HCT116 (cell line): ENCODE measurements around the gene HNRNPU. TPM values are rescaled to one million over a fixed set of nuclear protein-coding genes. Genes with fewer than 3 reads are reported as not detected.

ENCODE experiments used
- ATAC-seq: fragments of 200-7000 bp; cut with Tn5 transposase; 2 replicates; pipeline ENCODE4 v1.9.1; 2020; ENCODE audit warnings: mild to moderate bottlenecking, moderate library complexity
- BruUV-seq: library from RNA; stranded (reverse); fragments of 400-500 nt; replicated peaks from 2 replicates; lab custom pipeline; 2021; lab: Mats Ljungman, UMichigan
- CTCF ChIA-PET: fragments of 300-600 bp; sonication (Branson Sonifier 250); formaldehyde crosslinking; loops from one replicate; lab custom pipeline; 2021; ENCODE audit warnings: antibody characterized with exemption; lab: Charles Lee
- POLR2A ChIA-PET: fragments of 300-600, 350-600 bp; sonication (Branson Sonifier 250); formaldehyde crosslinking; loops from one replicate; lab custom pipeline; 2021; ENCODE audit warnings: antibody characterized with exemption; lab: Charles Lee
- RAD21 ChIA-PET, 2 experiments: fragments of 300-600 bp; sonication (Branson Sonifier 250); formaldehyde crosslinking; loops; one replicate each; lab custom pipeline; 2023; ENCODE audit warnings: low total read pairs in 2 of 2; ENCODE audit not compliant: uncharacterized antibody in 2 of 2, unreplicated experiment in 2 of 2, low non-redundant PET in 1 of 2; lab: Charles Lee
- DNase-seq: peaks from one replicate; pipeline ENCODE4 v3.0.0-alpha.2; 2010; ENCODE audit warnings: low read depth, low spot score
- H2AFZ ChIP-seq: fragments of 200-600 bp; shearing (Covaris generic), sonication (generic); 2 replicates; pipeline ENCODE4 v1.6.1; 2017; ENCODE audit warnings: low read depth, mixed run types, mixed read lengths, antibody characterized with exemption, low read length; ENCODE audit not compliant: poor library complexity, severe bottlenecking
- H3K27ac ChIP-seq: 2 replicates; pipeline ENCODE4 v1.5.1; 2012; ENCODE audit warnings: low read depth, low read length
- H3K27me3 ChIP-seq: fragments of 200-600 bp; sonication (generic); 2 replicates; pipeline ENCODE4 v1.6.1; 2016; ENCODE audit warnings: mixed run types, low read length, mixed read lengths; ENCODE audit not compliant: insufficient read depth
- H3K36me3 ChIP-seq, 2 experiments: fragments of 200-500 bp in 1 of 2; fragments of 200-600 bp in 1 of 2; sonication (Bioruptor generic) in 1 of 2; sonication (generic) in 1 of 2; 2 replicates each; pipeline versions ENCODE4 v1.5.1 to v1.6.1; 2014 to 2016; ENCODE audit warnings: low read length in 2 of 2, inconsistent platforms in 1 of 2, mixed read lengths in 1 of 2, mixed run types in 1 of 2; ENCODE audit not compliant: insufficient read depth in 2 of 2, control insufficient read depth in 1 of 2
- H3K4me1 ChIP-seq, 2 experiments: fragments of 200-600 bp in 1 of 2; sonication (generic) in 1 of 2; 2 replicates each; pipeline versions ENCODE4 v1.5.1 to v1.6.1; 2012 to 2017; ENCODE audit warnings: low read length in 2 of 2, inconsistent platforms in 1 of 2, mild to moderate bottlenecking in 1 of 2, mixed read lengths in 1 of 2, mixed run types in 1 of 2, moderate library complexity in 1 of 2; ENCODE audit not compliant: insufficient read depth in 2 of 2, control insufficient read depth in 1 of 2
- H3K4me2 ChIP-seq: fragments of 200-600 bp; sonication (generic); 2 replicates; pipeline ENCODE4 v1.6.1; 2017; ENCODE audit warnings: mixed run types, low read length, mixed read lengths
- H3K4me3 ChIP-seq, 2 experiments: fragments of 200-600 bp in 1 of 2; sonication (generic) in 1 of 2; replicated peaks in 1 of 2; 2 replicates each; pipeline ENCODE4 v1.5.1; 2011 to 2016; ENCODE audit warnings: low read length in 2 of 2, control low read depth in 1 of 2, low read depth in 1 of 2, mild to moderate bottlenecking in 1 of 2, mixed read lengths in 1 of 2, mixed run types in 1 of 2
- H3K79me2 ChIP-seq: fragments of 200-600 bp; sonication (generic); 2 replicates; pipeline ENCODE4 v1.6.1; 2017; ENCODE audit warnings: mild to moderate bottlenecking, mixed run types, low read length, moderate library complexity, mixed read lengths; ENCODE audit not compliant: insufficient read depth
- H3K9ac ChIP-seq: fragments of 200-600 bp; sonication (generic); 2 replicates; pipeline ENCODE4 v1.6.1; 2016; ENCODE audit warnings: low read length, mixed read lengths
- H3K9me2 ChIP-seq: fragments of 200-600 bp; sonication (generic), shearing (Covaris generic); 2 replicates; pipeline ENCODE4 v1.6.1; 2017; ENCODE audit warnings: mixed run types, mild to moderate bottlenecking, moderate library complexity; ENCODE audit not compliant: insufficient read depth
- H3K9me3 ChIP-seq, 2 experiments: fragments of 200-500 bp in 1 of 2; fragments of 200-600 bp in 1 of 2; sonication (Bioruptor generic) in 1 of 2; sonication (generic) in 1 of 2; 2 replicates each; pipeline ENCODE4 v1.6.1; 2014 to 2017; ENCODE audit warnings: low read length in 2 of 2, mixed read lengths in 2 of 2, inconsistent platforms in 1 of 2, low read depth in 1 of 2, mild to moderate bottlenecking in 1 of 2, mixed run types in 1 of 2, moderate library complexity in 1 of 2; ENCODE audit not compliant: control insufficient read depth in 1 of 2, insufficient read depth in 1 of 2
- H4K20me1 ChIP-seq: fragments of 200-600 bp; sonication (generic), shearing (Covaris generic); 2 replicates; pipeline ENCODE4 v1.6.1; 2017; ENCODE audit warnings: mixed run types, mild to moderate bottlenecking, moderate library complexity; ENCODE audit not compliant: insufficient read depth
- EZH2 ChIP-seq: fragments of 200-600 bp; sonication (generic); IDR thresholded peaks from 2 replicates; pipeline ENCODE4 v1.6.1; 2017; ENCODE audit warnings: antibody characterized with exemption, mixed run types
- POLR2A ChIP-seq: IDR thresholded peaks from 2 replicates; pipeline ENCODE4 v1.7.0; 2011; ENCODE audit warnings: borderline replicate concordance; ENCODE audit not compliant: insufficient read depth, insufficient read length; ENCODE audit errors: extremely low read depth
- POLR2AphosphoS5 ChIP-seq: IDR thresholded peaks from 2 replicates; pipeline ENCODE4 v1.6.1; 2011; ENCODE audit warnings: mild to moderate bottlenecking, low read depth, low read length, moderate library complexity
- SIN3A ChIP-seq: IDR thresholded peaks from 2 replicates; pipeline ENCODE4 v1.6.1; 2012; ENCODE audit warnings: low read depth
- YY1 ChIP-seq: IDR thresholded peaks from 2 replicates; pipeline ENCODE4 v1.6.1; 2011; ENCODE audit warnings: low read length, low read depth, moderate library complexity, mild to moderate bottlenecking; ENCODE audit not compliant: insufficient replicate concordance; ENCODE audit errors: extremely low read depth
- intact Hi-C: fragments of 100-400 bp; cut with micrococcal nuclease; formaldehyde crosslinking; loops from 2 replicates; pipeline ENCODE4 v1.10.0; 2022
- total RNA-seq: library from RNA; stranded (reverse); gene quantifications from one replicate; pipeline ENCODE4 v1.2.1, GENCODE V29; 2021; ENCODE audit not compliant: unreplicated experiment
- TF ChIP-seq, protein P1 (sequence below): IDR thresholded peaks from 2 replicates; pipeline ENCODE4 v1.6.1; 2011; ENCODE audit warnings: mild to moderate bottlenecking, low read length, moderate library complexity; ENCODE audit not compliant: insufficient replicate concordance; ENCODE audit errors: extremely low read depth

HNRNPU gene
- total RNA-seq, 1 experiment from 2014 or later = 424 TPM

DNA sequence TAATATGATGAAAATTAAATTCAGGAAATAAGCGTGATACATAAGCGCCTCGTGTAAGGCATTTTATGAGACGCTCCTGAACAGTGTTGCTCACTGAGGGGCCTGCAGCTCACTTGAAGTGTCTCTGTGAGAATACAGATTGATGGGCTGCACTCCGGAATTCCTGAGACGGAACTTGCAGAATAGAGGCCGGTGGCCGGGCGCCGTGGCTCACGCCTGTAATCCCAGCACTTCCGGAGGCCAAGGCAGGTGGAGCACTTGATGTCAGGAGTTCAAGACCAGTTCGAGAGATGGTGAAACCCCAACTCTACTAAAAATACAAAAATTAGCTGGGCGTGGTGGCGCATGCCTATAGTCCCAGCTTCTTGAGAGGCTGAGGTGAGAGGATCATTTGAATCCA lies 49.5 kb upstream of the HNRNPU start:
- ATAC-seq = no peak
- RAD21 ChIA-PET = no interaction called here
- no peak overlapping the region for H3K4me3 ChIP-seq
- no peak overlapping the region for H3K27ac ChIP-seq
- H3K36me3 ChIP-seq = no peaks in the 10 kb centered on the region
- TF ChIP-seq YY1 (no peak), EZH2 (no peak), POLR2A (no peak)
- TF ChIP-seq, protein P1, sequence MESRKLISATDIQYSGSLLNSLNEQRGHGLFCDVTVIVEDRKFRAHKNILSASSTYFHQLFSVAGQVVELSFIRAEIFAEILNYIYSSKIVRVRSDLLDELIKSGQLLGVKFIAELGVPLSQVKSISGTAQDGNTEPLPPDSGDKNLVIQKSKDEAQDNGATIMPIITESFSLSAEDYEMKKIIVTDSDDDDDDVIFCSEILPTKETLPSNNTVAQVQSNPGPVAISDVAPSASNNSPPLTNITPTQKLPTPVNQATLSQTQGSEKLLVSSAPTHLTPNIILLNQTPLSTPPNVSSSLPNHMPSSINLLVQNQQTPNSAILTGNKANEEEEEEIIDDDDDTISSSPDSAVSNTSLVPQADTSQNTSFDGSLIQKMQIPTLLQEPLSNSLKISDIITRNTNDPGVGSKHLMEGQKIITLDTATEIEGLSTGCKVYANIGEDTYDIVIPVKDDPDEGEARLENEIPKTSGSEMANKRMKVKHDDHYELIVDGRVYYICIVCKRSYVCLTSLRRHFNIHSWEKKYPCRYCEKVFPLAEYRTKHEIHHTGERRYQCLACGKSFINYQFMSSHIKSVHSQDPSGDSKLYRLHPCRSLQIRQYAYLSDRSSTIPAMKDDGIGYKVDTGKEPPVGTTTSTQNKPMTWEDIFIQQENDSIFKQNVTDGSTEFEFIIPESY = no peak
- POLR2A ChIA-PET = no interaction called here
- H3K27me3 ChIP-seq = no peaks in the 10 kb centered on the region
- no peak for DNase-seq
- H3K79me2 ChIP-seq = no peaks in the 10 kb centered on the region
- H2AFZ ChIP-seq = no peak overlapping the region
- CTCF ChIA-PET = no interaction called here
- no peaks in the 10 kb centered on the region for H3K9me2 ChIP-seq
- intact Hi-C loops = no loop called here
- no peaks in the 10 kb centered on the region for H4K20me1 ChIP-seq
- H3K9ac ChIP-seq = no peak overlapping the region
- no TSS peak for BruUV-seq
- H3K9me3 ChIP-seq = no peaks in the 10 kb centered on the region
- H3K4me1 ChIP-seq = peaks cover 0 to 7% of the 10 kb centered on the region in 2 experiments; a peak in 2 of 4 replicates
- H3K4me2 ChIP-seq = no peak overlapping the region

DNA sequence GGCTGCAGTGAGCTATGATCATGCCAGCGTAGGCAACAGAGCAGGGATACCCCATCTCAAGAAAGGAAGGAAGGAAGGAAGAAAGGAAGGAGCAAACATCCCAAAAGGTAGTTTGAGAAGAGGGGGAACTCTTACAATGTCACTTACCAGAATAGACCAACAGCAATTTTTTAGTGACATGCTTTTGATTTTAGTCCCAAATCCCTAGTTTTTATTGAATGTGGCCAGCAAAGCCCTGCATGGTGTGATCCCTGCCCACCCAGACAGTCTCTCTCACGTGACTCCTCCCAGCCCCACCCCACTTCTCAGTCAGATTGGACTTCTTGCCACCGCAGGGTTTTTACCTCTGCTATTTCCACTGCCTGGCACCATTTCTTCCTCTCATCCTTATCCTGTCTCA lies 39.8 kb upstream of the HNRNPU start:
- ChIA-PET POLR2A (no interaction called here), RAD21 (no interaction called here), CTCF (no interaction called here)
- H3K9me2 ChIP-seq = no peaks in the 10 kb centered on the region
- DNase-seq (no peak), ATAC-seq (peak; percentile 25; the same call in 1 of the 2 replicates)
- no peak for TF ChIP-seq POLR2AphosphoS5
- no peak for TF ChIP-seq SIN3A
- H2AFZ ChIP-seq = peak overlapping the region; percentile 68
- H3K27ac ChIP-seq = no peak overlapping the region
- H3K4me3 ChIP-seq = no peak overlapping the region
- no peaks in the 10 kb centered on the region for H3K27me3 ChIP-seq
- peaks cover 0 to 7% of the 10 kb centered on the region in 2 experiments; a peak in 2 of 4 replicates for H3K4me1 ChIP-seq
- H3K4me2 ChIP-seq = no peak overlapping the region
- no peaks in the 10 kb centered on the region for H3K36me3 ChIP-seq
- intact Hi-C loops = no loop called here
- H4K20me1 ChIP-seq = no peaks in the 10 kb centered on the region
- no TSS peak for BruUV-seq
- no peak overlapping the region for H3K9ac ChIP-seq
- H3K9me3 ChIP-seq = no peaks in the 10 kb centered on the region
- H3K79me2 ChIP-seq = no peaks in the 10 kb centered on the region
